Measurements from ENCODE around the gene FAM107A.

The FAM107A gene, protein sequence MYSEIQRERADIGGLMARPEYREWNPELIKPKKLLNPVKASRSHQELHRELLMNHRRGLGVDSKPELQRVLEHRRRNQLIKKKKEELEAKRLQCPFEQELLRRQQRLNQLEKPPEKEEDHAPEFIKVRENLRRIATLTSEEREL

DNA sequence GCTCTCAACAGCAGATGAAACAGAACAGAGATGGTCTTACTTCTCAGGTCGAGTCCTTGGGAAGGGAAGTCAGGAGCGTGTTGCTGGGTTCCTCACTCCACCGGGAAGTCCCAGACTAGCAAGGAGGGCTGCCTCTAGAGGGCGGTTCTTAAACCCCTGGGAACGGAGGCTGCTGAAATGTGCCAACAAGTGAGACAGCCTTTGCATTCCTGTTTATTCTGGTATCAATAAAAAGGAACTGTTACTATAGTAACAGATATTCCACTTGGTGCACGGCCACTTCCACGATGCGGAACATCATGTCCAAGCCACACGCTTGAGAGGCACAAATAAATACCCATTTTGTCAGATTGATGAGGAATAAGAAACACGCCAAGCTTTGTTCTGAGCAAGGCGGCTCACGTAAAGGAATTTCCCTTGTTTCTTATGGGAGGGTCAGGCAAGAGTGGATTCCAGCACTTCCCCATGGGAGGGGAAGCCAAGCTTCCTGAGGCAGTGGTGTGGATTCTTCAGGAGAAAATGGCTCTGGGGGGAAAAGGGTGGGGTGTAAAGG is at the start of gene FAM107A:
Gene FAM107A (minus strand): TSS at position 123 of the 553 bp plus-strand sequence. CDS start 7,531 bp downstream, outside the sequence.
- in situ Hi-C loops (cut with MboI; ENCODE audit: low sequenced_read_pairs) = no loop called here
- H3K4me1 ChIP-seq = peaks cover 15% of the 10 kb centered on the region
- no peaks in the 10 kb centered on the region for H3K9me3 ChIP-seq
- no peaks in the 10 kb centered on the region for H3K27me3 ChIP-seq (ENCODE audit: low read depth)
- DNase-seq (ENCODE audit: low spot score in 2 of 2) = peak in 1 of 2 experiments; percentile 22
- H3K36me3 ChIP-seq (replicated peaks) = no peaks in the 10 kb centered on the region
- no peak within 1 kb of the TSS for H3K4me3 ChIP-seq

DNA sequence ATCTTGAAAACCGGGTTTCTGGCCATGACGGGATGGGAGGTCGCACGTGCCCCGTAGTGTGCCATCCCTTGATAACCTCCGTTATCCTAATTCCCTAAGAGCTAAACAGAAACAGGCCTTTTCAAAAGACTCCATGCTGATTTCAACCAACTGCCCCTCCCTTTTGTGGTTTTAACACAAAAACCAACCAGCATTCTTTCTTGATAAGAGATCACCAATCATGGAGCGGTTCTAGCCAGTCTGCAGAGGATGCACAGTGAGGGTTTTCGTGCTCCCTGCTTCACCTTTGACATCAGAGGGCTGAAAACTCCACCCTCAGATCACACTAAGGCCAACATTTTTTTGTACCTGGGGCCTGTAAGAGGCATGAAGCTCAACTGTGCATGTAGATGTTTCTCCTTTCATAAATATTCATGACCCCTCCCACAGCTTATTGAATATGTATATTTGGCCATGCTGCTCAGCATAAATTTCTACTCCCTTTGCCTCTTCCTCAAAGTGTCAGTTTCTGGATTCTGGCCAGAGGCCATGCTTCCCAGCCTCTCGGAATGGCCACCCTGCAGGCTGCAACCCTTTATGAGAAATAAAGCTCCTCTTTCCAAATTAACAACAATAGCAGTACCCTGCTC is 48.1 kb upstream of the FAM107A start:
- H3K36me3 ChIP-seq (replicated peaks) = no peaks in the 10 kb centered on the region
- no peaks in the 10 kb centered on the region for H3K9me3 ChIP-seq
- in situ Hi-C loops (cut with MboI; ENCODE audit: low sequenced_read_pairs) = loop anchor here (5.0 kb wide), 1 partner anchor 53 kb away; no protein-coding TSS in a partner anchor
- H3K27me3 ChIP-seq (ENCODE audit: low read depth) = no peaks in the 10 kb centered on the region
- H3K4me3 ChIP-seq = no peak overlapping the region
- no peak for DNase-seq (ENCODE audit: low spot score in 2 of 2)
- H3K4me1 ChIP-seq = no peaks in the 10 kb centered on the region; the same call in 1 of the 2 replicates

DNA sequence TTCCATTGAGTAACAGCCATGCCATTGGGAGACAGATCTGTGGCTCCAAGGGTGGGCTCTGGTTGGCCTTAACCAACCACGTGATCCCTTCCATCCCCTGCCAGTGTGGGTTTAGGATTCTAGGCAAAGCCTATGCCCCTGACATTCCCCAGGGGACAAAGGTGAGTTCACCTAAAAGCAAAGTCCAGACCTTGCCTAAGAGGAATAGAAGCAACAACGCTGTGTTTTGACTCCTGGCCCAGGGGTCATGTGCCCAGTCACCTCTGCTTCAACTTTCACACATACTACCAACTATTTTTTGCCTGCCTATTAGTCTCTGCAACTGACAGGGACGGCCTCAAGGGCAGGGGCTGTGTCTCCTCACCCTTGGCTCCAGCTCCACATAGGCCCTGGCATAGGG is 47.4 kb upstream of the FAM107A start:
- Histone ChIP-seq H3K27me3 (ENCODE audit: low read depth) (no peaks in the 10 kb centered on the region), H3K4me1 (no peaks in the 10 kb centered on the region; the same call in 1 of the 2 replicates), H3K4me3 (no peak overlapping the region), H3K9me3 (no peaks in the 10 kb centered on the region), H3K36me3 (replicated peaks) (no peaks in the 10 kb centered on the region)
- DNase-seq (ENCODE audit: low spot score in 2 of 2) = no peak
- in situ Hi-C loops (cut with MboI; ENCODE audit: low sequenced_read_pairs) = no loop called here

DNA sequence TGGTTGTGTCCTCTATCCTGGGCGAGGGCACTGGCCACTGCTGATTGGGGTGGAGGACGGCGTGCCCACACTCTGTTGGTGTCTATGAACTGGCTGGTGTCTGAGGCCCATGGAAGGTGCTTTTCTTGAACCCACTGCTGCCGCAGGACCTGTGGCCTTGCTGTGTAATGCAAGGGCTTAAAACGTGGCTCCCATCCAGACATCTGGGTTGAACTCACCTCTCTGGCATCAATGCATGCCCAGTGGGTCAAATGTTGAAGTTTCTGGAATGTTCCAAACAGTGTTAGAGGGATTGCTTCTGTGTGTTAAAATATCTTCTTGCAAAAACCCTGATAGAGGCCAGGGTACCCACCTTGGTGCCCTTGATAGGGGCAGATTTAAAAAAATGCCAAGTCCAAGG is 46.8 kb upstream of the FAM107A start:
- H3K4me1 ChIP-seq = no peaks in the 10 kb centered on the region; the same call in 1 of the 2 replicates
- H3K9me3 ChIP-seq = no peaks in the 10 kb centered on the region
- no peak for DNase-seq (ENCODE audit: low spot score in 2 of 2)
- in situ Hi-C loops (cut with MboI; ENCODE audit: low sequenced_read_pairs) = no loop called here
- no peaks in the 10 kb centered on the region for H3K36me3 ChIP-seq (replicated peaks)
- no peaks in the 10 kb centered on the region for H3K27me3 ChIP-seq (ENCODE audit: low read depth)
- H3K4me3 ChIP-seq = no peak overlapping the region

DNA sequence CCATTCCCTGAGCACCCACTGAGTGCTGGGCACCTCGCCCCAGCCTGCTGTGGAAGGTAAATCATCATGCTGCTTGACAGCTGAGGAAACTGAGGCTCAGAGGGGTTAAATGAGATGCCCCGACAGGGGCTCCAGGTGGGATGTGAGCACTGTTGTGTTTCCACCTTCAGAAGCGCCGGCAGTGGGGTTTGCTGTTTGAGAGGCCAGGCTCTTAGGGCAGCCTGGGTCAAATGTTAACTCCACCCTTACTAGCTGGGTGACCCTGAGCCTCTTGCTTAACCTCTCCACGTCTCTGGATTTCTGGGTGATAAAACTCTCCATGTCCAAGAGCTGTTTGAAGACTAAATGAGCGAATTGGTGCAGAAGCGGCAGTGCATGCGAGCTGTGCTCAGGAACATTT is 46.3 kb upstream of the FAM107A start:
- Histone ChIP-seq H3K27me3 (ENCODE audit: low read depth) (no peaks in the 10 kb centered on the region), H3K4me3 (no peak overlapping the region), H3K4me1 (no peaks in the 10 kb centered on the region; the same call in 1 of the 2 replicates), H3K9me3 (no peaks in the 10 kb centered on the region), H3K36me3 (replicated peaks) (no peaks in the 10 kb centered on the region)
- no peak for DNase-seq (ENCODE audit: low spot score in 2 of 2)
- in situ Hi-C loops (cut with MboI; ENCODE audit: low sequenced_read_pairs) = no loop called here

DNA sequence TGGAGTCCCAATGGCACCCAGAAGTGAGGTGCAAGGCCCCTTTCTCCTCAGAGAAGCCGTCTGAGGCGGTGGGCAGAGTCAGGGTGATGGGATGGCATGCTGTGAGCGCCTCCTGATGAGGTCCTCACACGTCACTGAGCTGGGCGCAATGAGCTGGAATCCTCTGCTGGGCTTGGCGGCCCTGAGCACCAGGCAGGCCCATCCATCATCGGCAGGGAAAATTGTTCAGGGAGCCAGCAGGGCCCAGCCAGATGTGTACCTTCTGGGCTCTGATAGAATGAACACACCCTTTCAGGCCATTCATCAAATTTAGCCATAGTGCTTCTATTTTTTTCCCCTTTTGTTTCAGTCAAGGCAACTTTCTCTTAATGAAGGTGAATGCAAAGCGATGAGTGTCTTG is 45.7 kb upstream of the FAM107A start:
- Histone ChIP-seq H3K9me3 (no peaks in the 10 kb centered on the region), H3K4me3 (no peak overlapping the region), H3K4me1 (no peaks in the 10 kb centered on the region; the same call in 1 of the 2 replicates), H3K27me3 (ENCODE audit: low read depth) (no peaks in the 10 kb centered on the region), H3K36me3 (replicated peaks) (no peaks in the 10 kb centered on the region)
- in situ Hi-C loops (cut with MboI; ENCODE audit: low sequenced_read_pairs) = no loop called here
- DNase-seq (ENCODE audit: low spot score in 2 of 2) = no peak

DNA sequence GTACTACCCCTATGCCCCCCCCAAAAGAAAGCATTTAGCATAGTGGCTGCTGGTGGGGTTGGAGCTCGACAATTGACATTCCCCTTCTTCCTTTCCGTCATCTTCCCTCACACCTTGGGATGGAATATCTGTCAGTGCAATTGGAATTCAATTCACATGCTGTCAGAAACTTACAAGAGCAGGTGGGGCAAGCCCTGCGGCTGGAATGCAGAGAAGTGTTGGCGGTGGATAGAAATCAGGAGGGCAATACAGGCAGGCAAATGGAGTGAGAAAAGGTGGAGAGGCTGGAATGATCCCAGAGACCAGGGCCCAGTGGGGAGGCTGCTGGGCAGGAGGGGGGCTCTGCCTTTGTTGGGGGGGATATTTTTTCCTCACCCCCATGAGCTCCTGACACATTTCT is 45.2 kb upstream of the FAM107A start:
- Histone ChIP-seq H3K4me3 (no peak overlapping the region), H3K4me1 (no peaks in the 10 kb centered on the region; the same call in 1 of the 2 replicates), H3K27me3 (ENCODE audit: low read depth) (no peaks in the 10 kb centered on the region), H3K36me3 (replicated peaks) (no peaks in the 10 kb centered on the region), H3K9me3 (no peaks in the 10 kb centered on the region)
- no peak for DNase-seq (ENCODE audit: low spot score in 2 of 2)
- in situ Hi-C loops (cut with MboI; ENCODE audit: low sequenced_read_pairs) = no loop called here

DNA sequence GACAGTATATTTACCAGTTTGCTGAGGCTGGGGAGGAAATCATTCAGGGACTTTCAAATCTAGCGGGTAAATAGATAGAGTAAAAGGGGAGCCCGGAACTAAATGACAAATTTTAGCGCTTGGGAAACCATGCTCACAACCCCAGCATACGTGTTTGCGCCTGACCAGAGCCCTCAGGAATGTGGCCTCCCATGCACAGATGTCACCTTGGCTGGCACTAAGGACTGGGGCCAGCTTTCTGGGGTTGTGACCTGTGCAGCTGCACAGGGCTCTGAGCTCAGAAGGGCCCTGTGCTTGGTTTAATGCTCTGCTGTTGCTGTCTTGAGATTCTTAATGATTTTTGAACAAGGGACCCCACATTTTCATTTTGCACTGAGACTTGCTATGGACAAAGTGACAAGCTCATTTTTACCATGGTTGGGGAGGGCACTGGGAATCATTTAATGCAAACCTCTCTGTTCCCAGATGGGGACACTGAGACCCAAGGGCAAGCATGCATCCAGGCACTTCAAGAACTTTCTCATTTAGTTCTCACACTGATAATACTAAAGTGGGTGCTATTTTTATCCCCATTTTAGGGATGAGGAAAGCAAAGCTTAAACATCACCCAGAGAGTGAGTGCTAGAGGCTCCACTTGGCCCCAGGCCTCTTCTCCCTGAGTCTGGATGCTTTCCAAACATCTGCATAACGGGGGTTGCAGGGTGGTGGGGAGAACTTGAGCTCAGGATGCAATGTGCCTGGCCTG is 44.1 kb upstream of the FAM107A start:
- in situ Hi-C loops (cut with MboI; ENCODE audit: low sequenced_read_pairs) = no loop called here
- Histone ChIP-seq H3K4me1 (no peaks in the 10 kb centered on the region), H3K4me3 (no peak overlapping the region), H3K27me3 (ENCODE audit: low read depth) (no peaks in the 10 kb centered on the region), H3K9me3 (no peaks in the 10 kb centered on the region), H3K36me3 (replicated peaks) (no peaks in the 10 kb centered on the region)
- DNase-seq (ENCODE audit: low spot score in 2 of 2) = no peak

DNA sequence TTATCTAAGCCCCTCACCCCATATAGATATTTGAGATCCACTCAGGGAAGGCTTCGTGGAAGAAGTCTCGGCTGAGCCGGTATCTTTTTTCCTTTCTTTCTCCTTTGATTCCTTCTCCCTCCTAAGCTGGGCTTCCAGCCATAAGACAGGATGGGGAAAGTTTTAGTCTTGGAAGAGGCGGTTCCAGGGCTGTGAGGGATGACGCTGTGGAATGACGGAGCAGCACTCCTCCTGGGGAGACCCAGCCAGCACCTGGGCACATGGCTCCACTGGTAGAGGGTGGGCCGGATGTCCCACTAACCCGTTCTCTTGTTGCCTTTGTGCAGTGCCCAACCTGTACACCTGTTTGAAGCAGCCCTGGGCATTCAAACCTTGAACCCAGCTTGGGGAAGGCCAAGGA is 43.2 kb upstream of the FAM107A start:
- no peaks in the 10 kb centered on the region for H3K27me3 ChIP-seq (ENCODE audit: low read depth)
- in situ Hi-C loops (cut with MboI; ENCODE audit: low sequenced_read_pairs) = no loop called here
- no peak for DNase-seq (ENCODE audit: low spot score in 2 of 2)
- no peak overlapping the region for H3K4me3 ChIP-seq
- H3K4me1 ChIP-seq = no peaks in the 10 kb centered on the region
- no peaks in the 10 kb centered on the region for H3K36me3 ChIP-seq (replicated peaks)
- no peaks in the 10 kb centered on the region for H3K9me3 ChIP-seq

DNA sequence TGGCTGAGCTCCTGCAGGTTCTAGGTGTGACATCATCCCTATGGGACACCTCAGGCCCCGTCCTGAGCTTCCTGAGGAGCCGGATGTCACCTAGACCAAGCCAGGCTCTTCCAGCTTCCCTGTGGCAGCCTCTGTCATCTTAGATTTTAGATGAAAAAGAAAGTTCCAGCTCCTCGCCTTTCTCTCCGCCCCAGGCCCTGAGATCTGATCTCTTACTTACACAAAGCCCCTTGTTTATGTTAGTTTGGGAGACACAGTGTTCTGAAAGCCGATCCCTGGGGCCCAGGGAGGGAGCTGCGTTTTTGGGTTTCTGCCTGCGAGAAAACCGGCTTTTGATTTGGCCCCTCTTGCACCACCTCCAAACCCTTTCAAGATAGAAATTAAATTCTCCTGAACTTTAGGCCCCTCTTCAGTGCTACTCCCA is 40.2 kb upstream of the FAM107A start:
- Histone ChIP-seq H3K9me3 (no peaks in the 10 kb centered on the region), H3K27me3 (ENCODE audit: low read depth) (no peaks in the 10 kb centered on the region), H3K4me3 (no peak overlapping the region), H3K36me3 (replicated peaks) (no peaks in the 10 kb centered on the region), H3K4me1 (no peaks in the 10 kb centered on the region)
- DNase-seq (ENCODE audit: low spot score in 2 of 2) = peak in 1 of 2 experiments; percentile 21
- in situ Hi-C loops (cut with MboI; ENCODE audit: low sequenced_read_pairs) = no loop called here

DNA sequence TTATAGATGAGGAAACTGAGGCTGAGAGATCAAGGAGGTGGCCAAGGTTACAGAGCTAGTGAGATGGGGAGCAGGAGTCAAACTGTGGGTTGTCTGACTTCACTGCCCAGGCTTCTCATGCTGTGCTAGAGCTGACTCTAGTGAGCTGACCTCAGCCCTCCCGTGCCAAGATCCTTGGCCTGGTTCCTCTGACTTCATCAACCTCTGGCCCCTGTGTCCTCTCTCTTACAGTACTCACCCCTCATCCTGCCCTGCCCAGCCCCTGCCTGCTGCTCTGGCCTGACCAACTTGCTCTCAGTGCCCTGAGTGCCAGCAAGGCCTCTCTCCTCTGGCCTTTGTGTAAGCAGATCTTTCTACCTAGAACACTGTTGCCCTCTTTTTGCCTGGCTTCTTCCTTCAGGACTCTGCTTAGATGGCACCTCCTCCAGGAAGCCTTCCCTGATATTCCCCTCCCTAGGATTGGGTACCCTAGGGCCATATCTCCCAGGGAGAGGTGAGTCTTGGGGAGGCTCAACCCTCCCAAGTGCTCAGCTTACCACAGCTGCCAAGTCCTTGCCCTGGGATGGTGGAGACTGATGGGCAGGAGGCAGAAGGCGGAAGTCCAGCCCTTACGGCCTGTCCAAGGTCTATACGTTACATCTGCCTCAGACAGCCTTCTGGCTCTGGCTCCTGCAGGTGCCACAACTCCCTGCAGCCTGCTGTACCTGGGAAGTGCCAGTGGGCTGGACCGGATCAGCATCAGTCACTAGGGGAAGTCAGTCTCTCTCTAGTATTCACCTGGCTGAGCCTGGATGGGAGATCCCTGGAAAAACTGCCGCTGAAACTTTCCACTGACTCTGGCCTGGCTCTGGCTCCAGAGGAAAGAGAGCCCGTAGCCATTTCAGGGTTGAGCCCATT is 36.3 kb upstream of the FAM107A start:
- Histone ChIP-seq H3K4me1 (no peaks in the 10 kb centered on the region), H3K4me3 (no peak overlapping the region), H3K27me3 (ENCODE audit: low read depth) (no peaks in the 10 kb centered on the region), H3K36me3 (replicated peaks) (no peaks in the 10 kb centered on the region), H3K9me3 (no peaks in the 10 kb centered on the region)
- in situ Hi-C loops (cut with MboI; ENCODE audit: low sequenced_read_pairs) = no loop called here
- DNase-seq (ENCODE audit: low spot score in 2 of 2) = no peak

DNA sequence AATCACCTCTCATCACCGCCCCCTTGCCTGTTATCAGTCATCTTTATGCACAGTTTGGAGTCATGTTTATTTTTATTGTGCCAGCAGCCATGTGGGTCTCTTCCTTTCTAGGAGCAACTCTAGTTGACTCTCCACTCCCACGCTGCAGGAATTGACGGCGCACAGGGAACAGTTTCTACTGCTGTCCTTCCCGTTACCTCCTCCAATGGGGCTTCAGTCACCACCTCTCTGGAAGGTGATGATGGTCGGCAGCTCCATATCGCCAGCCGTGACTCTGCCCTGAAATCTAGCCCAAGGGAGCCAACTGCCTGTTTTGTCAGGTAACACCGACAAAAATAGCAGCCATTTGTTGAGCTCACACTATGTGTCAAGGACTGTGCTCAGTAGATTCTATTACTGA is 35.6 kb upstream of the FAM107A start:
- Histone ChIP-seq H3K4me1 (no peaks in the 10 kb centered on the region), H3K27me3 (ENCODE audit: low read depth) (no peaks in the 10 kb centered on the region), H3K9me3 (no peaks in the 10 kb centered on the region), H3K4me3 (no peak overlapping the region), H3K36me3 (replicated peaks) (no peaks in the 10 kb centered on the region)
- in situ Hi-C loops (cut with MboI; ENCODE audit: low sequenced_read_pairs) = no loop called here
- DNase-seq (ENCODE audit: low spot score in 2 of 2) = no peak

DNA sequence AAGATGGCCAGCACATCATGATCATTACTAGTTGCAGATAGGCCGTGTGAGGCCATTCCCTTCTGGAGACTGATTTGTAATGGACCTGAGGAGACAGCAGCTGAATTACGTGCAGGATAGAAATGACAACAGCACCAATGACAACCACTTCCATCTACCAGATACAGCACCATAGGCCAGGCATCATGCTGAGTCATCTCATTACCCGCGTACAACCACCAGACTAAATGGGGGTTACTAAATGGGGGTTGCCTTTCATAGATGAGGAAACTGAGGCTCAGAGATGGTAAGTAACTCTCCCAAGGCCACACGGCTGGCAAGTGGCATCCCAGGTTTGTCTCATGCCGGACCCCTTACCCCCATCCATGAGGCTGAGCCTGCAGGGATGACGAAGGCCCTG is 32.8 kb upstream of the FAM107A start:
- no peak for DNase-seq (ENCODE audit: low spot score in 2 of 2)
- Histone ChIP-seq H3K27me3 (ENCODE audit: low read depth) (no peaks in the 10 kb centered on the region), H3K36me3 (replicated peaks) (no peaks in the 10 kb centered on the region), H3K9me3 (no peaks in the 10 kb centered on the region), H3K4me1 (no peaks in the 10 kb centered on the region), H3K4me3 (no peak overlapping the region)
- in situ Hi-C loops (cut with MboI; ENCODE audit: low sequenced_read_pairs) = no loop called here

Data from HAP-1 (cell line).